Measurements from ENCODE around the gene CHRNG. TPM values are rescaled to one million over a fixed set of nuclear protein-coding genes. Genes with fewer than 3 reads are reported as not detected.

CHRNG gene
- total and polyA plus RNA-seq, 7 experiments from 2014 or later: 0.10 to 0.26 TPM; not detected in 5

GRCh38 chr2:232588680-232589585 lies 49.4 kb downstream of the CHRNG start:
- H3K9me3 Mint-ChIP-seq: peaks cover 0 to 3% (median 0%) of the 10 kb centered on the region in 11 donors
- no peaks in the 10 kb centered on the region for H3K27me3 ChIP-seq (ENCODE audit: control insufficient read depth in 2 of 2, insufficient read depth in 2 of 2, low read length in 2 of 2)
- peaks cover 0 to 20% (median 4%) of the 10 kb centered on the region in 5 donors for H3K36me3 Mint-ChIP-seq
- H3K4me1 Mint-ChIP-seq: peaks cover 0 to 8% (median 0%) of the 10 kb centered on the region in 7 donors
- H3K27ac Mint-ChIP-seq: no peak overlapping the region
- CTCF ChIA-PET: no interaction called here
- H3K4me3 ChIP-seq (ENCODE audit: low read length): no peak overlapping the region
- no peaks in the 10 kb centered on the region for H3K9me3 ChIP-seq (ENCODE audit: control insufficient read depth in 2 of 3, low read length in 3 of 3)
- ATAC-seq: no peak
- H3K36me3 ChIP-seq (ENCODE audit: control insufficient read depth in 2 of 3, insufficient read depth in 3 of 3, low read length in 3 of 3): peaks cover 0 to 6% (median 0%) of the 10 kb centered on the region in 3 experiments
- intact Hi-C loops (cut with micrococcal nuclease): no loop called here
- no peak overlapping the region for H3K4me3 Mint-ChIP-seq
- H3K4me1 ChIP-seq (ENCODE audit: control insufficient read depth in 2 of 2, insufficient read depth in 2 of 2, low read length in 2 of 2): no peaks in the 10 kb centered on the region
- no peak for DNase-seq
- no peak overlapping the region for H3K27ac ChIP-seq (ENCODE audit: low read depth, low read length)
- H3K27me3 Mint-ChIP-seq: no peaks in the 10 kb centered on the region
- POLR2A ChIA-PET: no interaction called here

GRCh38 chr2:232592772-232593395 lies 53.4 kb downstream of the CHRNG start:
- no peak overlapping the region for H3K4me3 Mint-ChIP-seq
- DNase-seq (no peak), ATAC-seq (no peak)
- ChIA-PET CTCF (no interaction called here), POLR2A (no interaction called here)
- intact Hi-C loops (cut with micrococcal nuclease): no loop called here
- peaks cover 0 to 2% (median 0%) of the 10 kb centered on the region in 11 donors for H3K9me3 Mint-ChIP-seq
- no peak overlapping the region for H3K27ac ChIP-seq (ENCODE audit: low read depth, low read length)
- no peaks in the 10 kb centered on the region for H3K9me3 ChIP-seq (ENCODE audit: control insufficient read depth in 2 of 3, low read length in 3 of 3)
- no peaks in the 10 kb centered on the region for H3K4me1 ChIP-seq (ENCODE audit: control insufficient read depth in 2 of 2, insufficient read depth in 2 of 2, low read length in 2 of 2)
- H3K36me3 Mint-ChIP-seq: peaks cover 0 to 11% (median 4%) of the 10 kb centered on the region in 5 donors
- no peaks in the 10 kb centered on the region for H3K27me3 ChIP-seq (ENCODE audit: control insufficient read depth in 2 of 2, insufficient read depth in 2 of 2, low read length in 2 of 2)
- no peaks in the 10 kb centered on the region for H3K36me3 ChIP-seq (ENCODE audit: control insufficient read depth in 2 of 3, insufficient read depth in 3 of 3, low read length in 3 of 3)
- peaks cover 0 to 8% (median 0%) of the 10 kb centered on the region in 7 donors for H3K4me1 Mint-ChIP-seq
- peak overlapping the region in 2 of 9 donors; percentile 11 to 72 for H3K27ac Mint-ChIP-seq
- H3K4me3 ChIP-seq (ENCODE audit: low read length): no peak overlapping the region
- H3K27me3 Mint-ChIP-seq: no peaks in the 10 kb centered on the region

- peaks cover 0 to 2% (median 0%) of the 10 kb centered on the region in 11 donors for H3K9me3 Mint-ChIP-seq
- no peaks in the 10 kb centered on the region for H3K4me1 ChIP-seq (ENCODE audit: control insufficient read depth in 2 of 2, insufficient read depth in 2 of 2, low read length in 2 of 2)
- intact Hi-C loops (cut with micrococcal nuclease): no loop called here
- peaks cover 0 to 11% (median 4%) of the 10 kb centered on the region in 5 donors for H3K36me3 Mint-ChIP-seq
- POLR2A ChIA-PET: no interaction called here
- H3K27ac Mint-ChIP-seq: no peak overlapping the region
- no peaks in the 10 kb centered on the region for H3K36me3 ChIP-seq (ENCODE audit: control insufficient read depth in 2 of 3, insufficient read depth in 3 of 3, low read length in 3 of 3)
- no peak for ATAC-seq
- peaks cover 0 to 8% (median 0%) of the 10 kb centered on the region in 7 donors for H3K4me1 Mint-ChIP-seq
- DNase-seq: no peak
- CTCF ChIA-PET: no interaction called here
- no peak overlapping the region for H3K4me3 Mint-ChIP-seq
- H3K27ac ChIP-seq (ENCODE audit: low read depth, low read length): no peak overlapping the region
- H3K27me3 Mint-ChIP-seq: no peaks in the 10 kb centered on the region
- H3K4me3 ChIP-seq (ENCODE audit: low read length): no peak overlapping the region
- H3K9me3 ChIP-seq (ENCODE audit: control insufficient read depth in 2 of 3, low read length in 3 of 3): no peaks in the 10 kb centered on the region
- no peaks in the 10 kb centered on the region for H3K27me3 ChIP-seq (ENCODE audit: control insufficient read depth in 2 of 2, insufficient read depth in 2 of 2, low read length in 2 of 2)
These were observed 54.5 kb downstream of the CHRNG start for GRCh38 chr2:232593982-232594381.

Other genes starting within 250 kb of the CHRNG start
- under 1 TPM in 2 of 5 experiments, not detected in 3; 0.24 TPM for gene ALPP, start 160.9 kb upstream of the CHRNG start, total RNA-seq
- gene ALPP, start 160.9 kb upstream of the CHRNG start, polyA plus RNA-seq: not detected
- not detected for gene ALPG, start 132.8 kb upstream of the CHRNG start, total RNA-seq
- gene ALPG, start 132.8 kb upstream of the CHRNG start, polyA plus RNA-seq: not detected
- not detected for gene ALPI, start 83.5 kb upstream of the CHRNG start, total RNA-seq
- gene ALPI, start 83.5 kb upstream of the CHRNG start, polyA plus RNA-seq: not detected
- gene ECEL1, start 51.9 kb upstream of the CHRNG start, total RNA-seq: not detected
- not detected for gene ECEL1, start 51.9 kb upstream of the CHRNG start, polyA plus RNA-seq
- gene PRSS56, start 19.3 kb upstream of the CHRNG start, total RNA-seq: not detected
- not detected for gene PRSS56, start 19.3 kb upstream of the CHRNG start, polyA plus RNA-seq
- not detected for gene CHRND, start 13.5 kb upstream of the CHRNG start, total RNA-seq
- under 1 TPM in 1 of 2 donors, not detected in 1; 0.13 TPM for gene CHRND, start 13.5 kb upstream of the CHRNG start, polyA plus RNA-seq
- 10 to 100 TPM in 4 of 5 experiments, 1 to 10 TPM in 1; 9.7 to 23.4 (median 19.3) TPM for gene TIGD1, start 10.9 kb downstream of the CHRNG start, total RNA-seq
- 10 to 100 TPM; 17.1 to 23.8 TPM for gene TIGD1, start 10.9 kb downstream of the CHRNG start, polyA plus RNA-seq
- 10 to 100 TPM; 51.9 to 77.6 (median 61.6) TPM for gene EIF4E2, start 11.0 kb downstream of the CHRNG start, total RNA-seq
- 10 to 100 TPM; 59.8 to 63.4 TPM for gene EIF4E2, start 11.0 kb downstream of the CHRNG start, polyA plus RNA-seq
- gene EFHD1, start 93.9 kb downstream of the CHRNG start, total RNA-seq: 1 to 10 TPM in 4 of 5 experiments, under 1 TPM in 1; 0.70 to 2.9 (median 2.1) TPM
- 1 to 10 TPM; 3.1 to 4.4 TPM for gene EFHD1, start 93.9 kb downstream of the CHRNG start, polyA plus RNA-seq
- gene GIGYF2, start 157.6 kb downstream of the CHRNG start, total RNA-seq: 10 to 100 TPM; 70.7 to 82.8 (median 79.8) TPM
- 10 to 100 TPM; 25.3 to 29.9 TPM for gene GIGYF2, start 157.6 kb downstream of the CHRNG start, polyA plus RNA-seq
- gene KCNJ13, start 236.9 kb downstream of the CHRNG start, total RNA-seq: not detected
- gene KCNJ13, start 236.9 kb downstream of the CHRNG start, polyA plus RNA-seq: under 1 TPM in 1 of 2 donors, not detected in 1; 0.50 TPM